ENCODE data around the gene CSNK1G1.

Gene CSNK1G1

DNA sequence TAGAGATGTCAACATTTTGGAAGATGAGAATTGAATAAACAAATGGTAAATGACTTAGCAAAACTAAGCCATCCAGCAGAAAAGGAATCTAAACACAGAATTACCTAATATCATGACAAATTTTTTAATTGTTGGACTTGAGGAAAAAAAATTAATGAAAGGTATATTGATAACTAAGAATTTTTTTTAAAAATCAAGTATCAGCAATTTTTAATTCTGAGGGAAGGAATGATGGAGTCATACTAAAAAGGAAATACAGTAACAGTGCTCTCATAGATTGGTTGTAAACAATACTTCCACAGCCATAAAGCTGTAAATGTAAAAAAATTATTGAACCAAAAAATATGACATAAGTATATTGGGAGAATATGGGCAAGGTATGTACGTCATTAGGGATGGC lies 68.0 kb downstream of the CSNK1G1 start:
- Histone ChIP-seq H3K4me2 (ENCODE audit: low read depth, low read length, poor library complexity, severe bottlenecking) (no peak overlapping the region), H3K9ac (ENCODE audit: low read length) (no peak overlapping the region), H4K20me1 (ENCODE audit: low read depth, low read length) (peaks cover 7% of the 10 kb centered on the region; the same call in 1 of the 2 replicates), H3K27ac (ENCODE audit: low read depth, low read length) (no peak overlapping the region), H3K36me3 (ENCODE audit: low read length) (no peaks in the 10 kb centered on the region; the same call in 1 of the 2 replicates), H3K27me3 (ENCODE audit: low read length) (no peaks in the 10 kb centered on the region), H2AFZ (ENCODE audit: low read depth, low read length, severe bottlenecking) (no peak overlapping the region), H3K4me3 (ENCODE audit: insufficient read depth, low read length, poor library complexity, severe bottlenecking) (no peak overlapping the region), H3K79me2 (ENCODE audit: insufficient read depth, low read length) (peaks cover 18% of the 10 kb centered on the region; the same call in 1 of the 2 replicates), H3K9me2 (replicated peaks; ENCODE audit: insufficient read depth, low read length) (no peaks in the 10 kb centered on the region), H3K9me3 (ENCODE audit: insufficient read depth, low read length) (no peaks in the 10 kb centered on the region), H3F3A (ENCODE audit: insufficient read depth) (no peaks in the 10 kb centered on the region)
- TF ChIP-seq, protein P1, sequence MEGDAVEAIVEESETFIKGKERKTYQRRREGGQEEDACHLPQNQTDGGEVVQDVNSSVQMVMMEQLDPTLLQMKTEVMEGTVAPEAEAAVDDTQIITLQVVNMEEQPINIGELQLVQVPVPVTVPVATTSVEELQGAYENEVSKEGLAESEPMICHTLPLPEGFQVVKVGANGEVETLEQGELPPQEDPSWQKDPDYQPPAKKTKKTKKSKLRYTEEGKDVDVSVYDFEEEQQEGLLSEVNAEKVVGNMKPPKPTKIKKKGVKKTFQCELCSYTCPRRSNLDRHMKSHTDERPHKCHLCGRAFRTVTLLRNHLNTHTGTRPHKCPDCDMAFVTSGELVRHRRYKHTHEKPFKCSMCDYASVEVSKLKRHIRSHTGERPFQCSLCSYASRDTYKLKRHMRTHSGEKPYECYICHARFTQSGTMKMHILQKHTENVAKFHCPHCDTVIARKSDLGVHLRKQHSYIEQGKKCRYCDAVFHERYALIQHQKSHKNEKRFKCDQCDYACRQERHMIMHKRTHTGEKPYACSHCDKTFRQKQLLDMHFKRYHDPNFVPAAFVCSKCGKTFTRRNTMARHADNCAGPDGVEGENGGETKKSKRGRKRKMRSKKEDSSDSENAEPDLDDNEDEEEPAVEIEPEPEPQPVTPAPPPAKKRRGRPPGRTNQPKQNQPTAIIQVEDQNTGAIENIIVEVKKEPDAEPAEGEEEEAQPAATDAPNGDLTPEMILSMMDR (IDR thresholded peaks at IDR 0.05; ENCODE audit: insufficient read depth, low read length, poor library complexity, severe bottlenecking): no peak
- no peak for TF ChIP-seq EZH2phosphoT487 (conservative IDR thresholded peaks at IDR 0.05; ENCODE audit: low read length)

DNA sequence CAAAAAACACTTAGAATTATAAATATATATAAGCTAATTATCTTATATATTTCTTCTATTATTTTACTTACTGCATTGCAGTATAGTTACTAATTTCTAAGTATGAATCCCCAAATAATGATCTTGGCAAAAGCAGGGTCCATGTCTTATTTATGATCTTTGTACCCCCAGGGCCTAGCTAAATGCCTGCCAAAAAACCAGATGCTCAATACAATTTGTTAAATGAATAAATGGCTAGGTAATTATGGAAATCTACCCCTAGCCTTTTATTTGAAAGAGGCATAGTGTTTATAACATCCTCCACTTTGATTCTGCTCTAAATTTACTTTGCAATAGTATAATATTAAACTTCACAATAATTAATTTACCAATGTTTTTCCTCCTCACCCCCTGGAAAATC lies 69.5 kb downstream of the CSNK1G1 start:
- no peaks in the 10 kb centered on the region for H3K27me3 ChIP-seq (ENCODE audit: low read length)
- H3K79me2 ChIP-seq (ENCODE audit: insufficient read depth, low read length): peaks cover 18% of the 10 kb centered on the region; the same call in 1 of the 2 replicates
- H3K9me2 ChIP-seq (replicated peaks; ENCODE audit: insufficient read depth, low read length): no peaks in the 10 kb centered on the region
- H3K27ac ChIP-seq (ENCODE audit: low read depth, low read length): no peak overlapping the region
- H3K4me3 ChIP-seq (ENCODE audit: insufficient read depth, low read length, poor library complexity, severe bottlenecking): no peak overlapping the region
- H3K36me3 ChIP-seq (ENCODE audit: low read length): no peaks in the 10 kb centered on the region; the same call in 1 of the 2 replicates
- peaks cover 7% of the 10 kb centered on the region; the same call in 1 of the 2 replicates for H4K20me1 ChIP-seq (ENCODE audit: low read depth, low read length)
- H2AFZ ChIP-seq (ENCODE audit: low read depth, low read length, severe bottlenecking): no peak overlapping the region
- no peak overlapping the region for H3K9ac ChIP-seq (ENCODE audit: low read length)
- no peak for TF ChIP-seq EZH2phosphoT487 (conservative IDR thresholded peaks at IDR 0.05; ENCODE audit: low read length)
- TF ChIP-seq, protein P1 (IDR thresholded peaks at IDR 0.05; ENCODE audit: insufficient read depth, low read length, poor library complexity, severe bottlenecking): no peak
- H3F3A ChIP-seq (ENCODE audit: insufficient read depth): no peaks in the 10 kb centered on the region
- H3K4me2 ChIP-seq (ENCODE audit: low read depth, low read length, poor library complexity, severe bottlenecking): no peak overlapping the region
- no peaks in the 10 kb centered on the region for H3K9me3 ChIP-seq (ENCODE audit: insufficient read depth, low read length)

DNA sequence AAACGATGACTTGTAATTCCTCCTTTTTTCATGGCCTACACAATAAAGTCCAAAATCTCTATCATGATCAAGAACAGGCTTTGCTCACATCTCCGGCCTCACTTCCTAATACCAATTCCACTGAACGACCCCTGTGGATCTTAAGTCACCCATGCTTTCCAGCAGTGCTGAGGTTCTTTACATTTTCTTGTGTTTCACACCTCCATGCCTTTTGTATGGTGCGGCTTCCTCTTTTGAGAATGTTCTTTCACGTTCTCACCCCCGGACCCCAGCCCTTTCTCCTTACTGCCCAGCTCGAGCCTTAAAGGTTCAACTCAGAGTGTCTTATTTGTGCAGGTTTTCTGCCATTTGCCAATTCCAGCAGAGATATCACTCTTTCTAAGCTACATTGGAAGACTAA lies 70.1 kb downstream of the CSNK1G1 start:
- no peak overlapping the region for H3K4me3 ChIP-seq (ENCODE audit: insufficient read depth, low read length, poor library complexity, severe bottlenecking)
- H3K9me2 ChIP-seq (replicated peaks; ENCODE audit: insufficient read depth, low read length): no peaks in the 10 kb centered on the region
- peaks cover 18% of the 10 kb centered on the region; the same call in 1 of the 2 replicates for H3K79me2 ChIP-seq (ENCODE audit: insufficient read depth, low read length)
- no peaks in the 10 kb centered on the region for H3K27me3 ChIP-seq (ENCODE audit: low read length)
- peaks cover 7% of the 10 kb centered on the region; the same call in 1 of the 2 replicates for H4K20me1 ChIP-seq (ENCODE audit: low read depth, low read length)
- TF ChIP-seq EZH2phosphoT487 (conservative IDR thresholded peaks at IDR 0.05; ENCODE audit: low read length): no peak
- TF ChIP-seq, protein P1 (IDR thresholded peaks at IDR 0.05; ENCODE audit: insufficient read depth, low read length, poor library complexity, severe bottlenecking): no peak
- no peak overlapping the region for H3K27ac ChIP-seq (ENCODE audit: low read depth, low read length)
- H3K9ac ChIP-seq (ENCODE audit: low read length): no peak overlapping the region
- no peak overlapping the region for H3K4me2 ChIP-seq (ENCODE audit: low read depth, low read length, poor library complexity, severe bottlenecking)
- H2AFZ ChIP-seq (ENCODE audit: low read depth, low read length, severe bottlenecking): no peak overlapping the region
- no peaks in the 10 kb centered on the region for H3F3A ChIP-seq (ENCODE audit: insufficient read depth)
- no peaks in the 10 kb centered on the region for H3K9me3 ChIP-seq (ENCODE audit: insufficient read depth, low read length)
- no peaks in the 10 kb centered on the region; the same call in 1 of the 2 replicates for H3K36me3 ChIP-seq (ENCODE audit: low read length)
